ENCODE results near the gene MIER3. TPM values are rescaled to one million over a fixed set of nuclear protein-coding genes. Genes with fewer than 3 reads are reported as not detected.

The MIER3 gene
- total RNA-seq, 4 donors from 2014 or later: 36.9 to 71.0 (median 48.8) TPM

DNA sequence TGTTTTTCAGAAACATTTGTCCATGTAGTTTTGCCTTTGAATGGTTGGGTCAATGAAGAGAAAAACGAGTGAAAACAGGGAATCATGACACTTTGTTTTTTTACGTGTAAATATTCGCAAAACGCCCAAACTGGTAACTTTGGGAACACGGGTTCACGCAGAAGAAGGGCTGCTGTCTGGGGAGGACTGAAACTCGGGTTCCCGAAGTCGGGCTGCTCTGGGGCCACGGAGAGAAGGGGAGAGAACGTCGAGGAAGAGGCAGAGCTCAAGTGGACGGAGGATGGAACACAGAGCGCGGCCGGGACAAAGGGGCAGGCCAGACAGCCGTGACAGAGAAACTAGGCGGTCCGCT lies 43.0 kb downstream of the MIER3 start:
- Histone ChIP-seq H3K4me3 (peak overlapping the region; percentile 41 to 78 (median 55)), H3K27ac (peak overlapping the region; percentile 87 to 97 (median 93)), H3K4me1 (peaks cover 0 to 14% (median 5%) of the 10 kb centered on the region in 4 donors), H3K36me3 (no peaks in the 10 kb centered on the region), H3K27me3 (no peaks in the 10 kb centered on the region), H3K9me3 (no peaks in the 10 kb centered on the region)
- TF ChIP-seq EP300 (IDR thresholded peaks at IDR 0.05) (no peak), POLR2A (IDR thresholded peaks at IDR 0.05) (no peak), CTCF (IDR thresholded peaks at IDR 0.05) (no peak)
- peak; percentile 38 to 50 for DNase-seq (ENCODE audit: low spot score in 2 of 2)
- WGBS, 2 donors: 0 to 1% methylated on average over 19 of the region's 19 CpGs

GRCh38 chr5:56900858-56901578 lies 50.9 kb downstream of the MIER3 start:
- no peak overlapping the region for H3K4me3 ChIP-seq
- WGBS, 2 donors: 40 to 44% methylated on average over 3 of the region's 3 CpGs
- no peak overlapping the region for H3K27ac ChIP-seq
- no peaks in the 10 kb centered on the region for H3K27me3 ChIP-seq
- DNase-seq (ENCODE audit: low spot score in 2 of 2): peak in 1 of 2 donors; percentile 40
- TF ChIP-seq POLR2A (IDR thresholded peaks at IDR 0.05) (no peak), CTCF (IDR thresholded peaks at IDR 0.05) (peak; percentile 61 to 76 (median 68))
- H3K36me3 ChIP-seq: no peaks in the 10 kb centered on the region
- no peaks in the 10 kb centered on the region for H3K9me3 ChIP-seq
- no peaks in the 10 kb centered on the region for H3K4me1 ChIP-seq

- H3K9me3 ChIP-seq: no peaks in the 10 kb centered on the region
- DNase-seq (ENCODE audit: low spot score in 2 of 2): no peak
- WGBS, 2 donors: 64% methylated on average over 4 of the region's 4 CpGs
Measured at GRCh38 chr5:56900395-56900794, 51.5 kb downstream of the MIER3 start.

GRCh38 chr5:56898213-56898612 lies 53.7 kb downstream of the MIER3 start:
- H3K27me3 ChIP-seq: no peaks in the 10 kb centered on the region
- no peak overlapping the region for H3K27ac ChIP-seq
- H3K36me3 ChIP-seq: peaks cover 0 to 20% (median 3%) of the 10 kb centered on the region in 3 donors
- no peak for DNase-seq (ENCODE audit: low spot score in 2 of 2)
- no peaks in the 10 kb centered on the region for H3K9me3 ChIP-seq
- H3K4me1 ChIP-seq: no peaks in the 10 kb centered on the region
- TF ChIP-seq POLR2A (IDR thresholded peaks at IDR 0.05) (no peak), EP300 (IDR thresholded peaks at IDR 0.05) (no peak), CTCF (IDR thresholded peaks at IDR 0.05) (no peak)
- WGBS, 2 donors: 42 to 54% methylated on average over 4 of the region's 4 CpGs
- H3K4me3 ChIP-seq: no peak overlapping the region

More at GRCh38 chr5:56900395-56900794, 51.5 kb downstream of the MIER3 start:
- no peak overlapping the region for H3K27ac ChIP-seq
- TF ChIP-seq POLR2A (IDR thresholded peaks at IDR 0.05) (no peak), EP300 (IDR thresholded peaks at IDR 0.05) (no peak), CTCF (IDR thresholded peaks at IDR 0.05) (no peak)
- H3K27me3 ChIP-seq: no peaks in the 10 kb centered on the region
- no peaks in the 10 kb centered on the region for H3K4me1 ChIP-seq
- no peaks in the 10 kb centered on the region for H3K36me3 ChIP-seq
- H3K4me3 ChIP-seq: no peak overlapping the region

DNA sequence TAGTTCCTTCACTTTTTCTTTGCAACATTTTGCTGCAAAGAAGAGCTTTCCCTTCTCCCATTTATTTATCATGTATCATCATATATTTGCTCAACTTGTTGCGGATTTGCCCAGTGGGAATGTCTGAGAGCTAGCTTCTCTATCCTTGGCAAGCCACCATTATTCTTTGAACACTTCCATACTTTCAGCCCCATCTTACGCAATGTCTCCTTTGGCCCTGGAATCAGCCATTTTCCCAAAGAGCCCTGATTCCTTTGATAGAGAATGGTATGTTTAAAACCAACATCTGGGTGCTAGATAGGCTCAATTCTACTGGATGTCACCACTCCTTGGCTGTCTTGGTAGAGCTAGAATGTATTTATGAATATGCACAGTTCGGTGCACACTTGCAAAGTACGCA lies 55.2 kb downstream of the MIER3 start:
- WGBS, 2 donors: 89 to 98% methylated on average over 4 of the region's 4 CpGs
- Histone ChIP-seq H3K4me1 (no peaks in the 10 kb centered on the region), H3K27ac (no peak overlapping the region), H3K36me3 (peaks cover 0 to 23% (median 3%) of the 10 kb centered on the region in 3 donors), H3K9me3 (no peaks in the 10 kb centered on the region), H3K4me3 (no peak overlapping the region), H3K27me3 (no peaks in the 10 kb centered on the region)
- DNase-seq (ENCODE audit: low spot score in 2 of 2): no peak
- TF ChIP-seq POLR2A (IDR thresholded peaks at IDR 0.05) (no peak), EP300 (IDR thresholded peaks at IDR 0.05) (no peak), CTCF (IDR thresholded peaks at IDR 0.05) (no peak)

Measured in tibial nerve (tissue), 4 donors.